GM12872 (cell line): ENCODE data around the gene DYNC1H1.

Experiments
- CTCF ChIP-seq: IDR thresholded peaks from 3 replicates; pipeline ENCODE4 v1.5.1; 2011; ENCODE audit warnings: low read depth, mild to moderate bottlenecking, low read length, moderate library complexity; ENCODE audit not compliant: insufficient read depth

Gene DYNC1H1

GRCh38 chr14:102050625-102051024 lies 86.3 kb downstream of the DYNC1H1 start:
- no peak for TF ChIP-seq CTCF

GRCh38 chr14:102052522-102052921 lies 88.1 kb downstream of the DYNC1H1 start:
- no peak for TF ChIP-seq CTCF

GRCh38 chr14:102055181-102055901 lies 91.0 kb downstream of the DYNC1H1 start:
- no peak for TF ChIP-seq CTCF

- TF ChIP-seq CTCF, result no peak
These were observed 92.5 kb downstream of the DYNC1H1 start for GRCh38 chr14:102056694-102057442.

- no peak for TF ChIP-seq CTCF
These were observed 93.2 kb downstream of the DYNC1H1 start for GRCh38 chr14:102057480-102058114.

- no peak for TF ChIP-seq CTCF
These were observed 93.8 kb downstream of the DYNC1H1 start for GRCh38 chr14:102058146-102058545.

GRCh38 chr14:102058961-102059360 lies 94.6 kb downstream of the DYNC1H1 start:
- no peak for TF ChIP-seq CTCF
